K562 (cell line): ENCODE data around the gene ARV1. TPM values are rescaled to one million over a fixed set of nuclear protein-coding genes. Genes with fewer than 3 reads are reported as not detected.

Experiments
- ATAC-seq: fragments of 200-7000 bp; cut with Tn5 transposase; 3 replicates; pipeline ENCODE4 v1.9.1; 2020; ENCODE audit warnings: moderate library complexity
- BruUV-seq: library from RNA; stranded (reverse); fragments of 400-500 nt; replicated peaks from 2 replicates; lab custom pipeline; 2021; lab: Mats Ljungman, UMichigan
- CTCF ChIA-PET: fragments of 300-600 bp; formaldehyde crosslinking; extraction: SDS; loops from one replicate; lab custom pipeline; 2021; ENCODE audit warnings: low intra/inter-chr PET ratio; lab: Yijun Ruan, JAX
- POLR2A ChIA-PET: fragments of 300-600, 350-650 bp; sonication (Branson Sonifier 250); formaldehyde crosslinking; extraction: SDS; loops from one replicate; lab custom pipeline; 2021; ENCODE audit warnings: antibody characterized with exemption, inconsistent platforms; lab: Yijun Ruan, JAX
- DNase-seq, 4 experiments: peaks; one replicate each; pipeline versions ENCODE4 v3.0.0 to v3.0.0-alpha.2; 2011 to 2018; ENCODE audit warnings: low spot score in 3 of 4, mixed read lengths in 3 of 4; ENCODE audit errors: extremely low read depth in 1 of 4
- FAIRE-seq: peaks from 2 replicates; lab custom pipeline; 2011; peaks lifted over from hg19 to GRCh38; lab: Jason Lieb, UNC
- H2AFZ ChIP-seq: 2 replicates; pipeline ENCODE4 v1.6.0; 2011; ENCODE audit warnings: low read depth, low read length, control low read depth, inconsistent platforms
- H3K27ac ChIP-seq: fragments of 200-600 bp; 3 replicates; pipeline ENCODE4 v1.8.0; 2011; ENCODE audit warnings: low read depth, mild to moderate bottlenecking, control low read depth, inconsistent platforms, low read length, moderate library complexity, mixed read lengths; ENCODE audit errors: extremely low read depth
- H3K27me3 ChIP-seq, 2 experiments: fragments of 300-600 bp in 1 of 2; 2 replicates in 1 of 2; 3 replicates in 1 of 2; pipeline versions ENCODE4 v1.6.0 to v1.8.0; 2011; ENCODE audit warnings: inconsistent platforms in 2 of 2, low read length in 2 of 2, mild to moderate bottlenecking in 1 of 2, mixed read lengths in 1 of 2, moderate library complexity in 1 of 2; ENCODE audit not compliant: control insufficient read depth in 2 of 2, insufficient read depth in 2 of 2
- H3K36me3 ChIP-seq: fragments of 300-600 bp; 3 replicates; pipeline ENCODE4 v1.8.0; 2011; ENCODE audit warnings: mild to moderate bottlenecking, low read length, inconsistent platforms; ENCODE audit not compliant: control insufficient read depth, insufficient read depth
- H3K4me1 ChIP-seq, 2 experiments: fragments of 200-600 bp in 1 of 2; replicated peaks in 1 of 2; 2 replicates in 1 of 2; 3 replicates in 1 of 2; pipeline versions ENCODE4 v1.5.1 to v1.8.0; 2011; ENCODE audit warnings: inconsistent platforms in 2 of 2, low read length in 2 of 2, mild to moderate bottlenecking in 1 of 2, mixed read lengths in 1 of 2, moderate library complexity in 1 of 2; ENCODE audit not compliant: control insufficient read depth in 2 of 2, insufficient read depth in 2 of 2
- H3K4me2 ChIP-seq: 2 replicates; pipeline ENCODE4 v1.6.1; 2011; ENCODE audit warnings: low read length, control low read depth, inconsistent platforms, mixed read lengths; ENCODE audit not compliant: insufficient read depth
- H3K4me3 ChIP-seq: fragments of 200-600 bp; sonication (generic), shearing (Covaris generic); 2 replicates; pipeline ENCODE4 v1.5.1; 2016; ENCODE audit warnings: control low read depth, inconsistent platforms
- H3K79me2 ChIP-seq: fragments of 200-600 bp; 3 replicates; pipeline ENCODE4 v1.8.0; 2011; ENCODE audit warnings: low read length, inconsistent platforms; ENCODE audit not compliant: control insufficient read depth, insufficient read depth
- H3K9ac ChIP-seq, 2 experiments: 2 replicates each; pipeline versions ENCODE4 v1.6.0 to v1.6.1; 2011; ENCODE audit warnings: low read depth in 2 of 2, low read length in 2 of 2, control low read depth in 1 of 2, inconsistent platforms in 1 of 2, mild to moderate bottlenecking in 1 of 2, mixed read lengths in 1 of 2; ENCODE audit not compliant: insufficient read depth in 1 of 2
- H3K9me1 ChIP-seq: one replicate; pipeline ENCODE4 v1.6.0; 2011; ENCODE audit warnings: inconsistent platforms, mild to moderate bottlenecking, low read length, moderate library complexity; ENCODE audit not compliant: control insufficient read depth, insufficient read depth
- H3K9me3 ChIP-seq: replicated peaks from 2 replicates; pipeline ENCODE4 v1.5.1; 2011; ENCODE audit warnings: low read depth, low read length, inconsistent platforms; ENCODE audit not compliant: control insufficient read depth, insufficient read depth
- H4K20me1 ChIP-seq: replicated peaks from 2 replicates; pipeline ENCODE4 v1.6.1; 2011; ENCODE audit warnings: low read length, inconsistent platforms, mixed read lengths; ENCODE audit not compliant: control insufficient read depth, insufficient read depth
- CCAR2 ChIP-seq: fragments of 200-400 bp; formaldehyde crosslinking; IDR thresholded peaks from 2 replicates; pipeline ENCODE4 v1.6.1; 2017; ENCODE audit warnings: mild to moderate bottlenecking, low read depth, low read length
- TOE1 ChIP-seq, 2 experiments: fragments of 450-650 bp in 1 of 2; sonication (generic) in 1 of 2; formaldehyde crosslinking in 1 of 2; IDR thresholded peaks; 2 replicates each; pipeline versions ENCODE4 v1.7.1 to v1.8.0; 2016 to 2022; ENCODE audit warnings: borderline replicate concordance in 2 of 2, mild to moderate bottlenecking in 2 of 2, antibody characterized with exemption in 1 of 2, inconsistent platforms in 1 of 2, low read depth in 1 of 2, missing genetic modification reagents in 1 of 2, moderate library complexity in 1 of 2
- WGBS: fragments of 100-300 bp; shearing (Covaris generic); methylation state at CpG from one replicate; pipeline ENCODE4 v1.1.6; 2016; ENCODE audit warnings: low coverage, mixed read lengths; ENCODE audit not compliant: insufficient coverage; ENCODE audit errors: missing lambda C conversion rate; 5-methylcytosine and 5-hydroxymethylcytosine counted together
- in situ Hi-C: fragments of 300-500 bp; cut with MboI; formaldehyde crosslinking; loops from 4 replicates; pipeline ENCODE4 v1.15.0; 2018; ENCODE audit warnings: inconsistent platforms, mixed read lengths
- intact Hi-C: fragments of 100-400 bp; cut with micrococcal nuclease; formaldehyde crosslinking; loops from 2 replicates; pipeline ENCODE4 v1.14.2; 2022
- polyA plus RNA-seq, 8 experiments: library from polyadenylated mRNA; depleted of rRNA in 4 of 8; stranded (reverse) in 5 of 8; unstranded in 3 of 8; fragments of >200 nt; fragmentation: Nextera tagmentation in 2 of 8; fragmentation: Illumina TruSeq in 1 of 8; extraction: Ambion mirVana in 2 of 8; extraction: Trizol in 1 of 8; gene quantifications; 2 replicates each; pipeline versions ENCODE4 v1.2.1 to v1.2.3, GENCODE V29; 2011 to 2014; ENCODE audit warnings: inconsistent platforms in 1 of 8, missing spikeins in 1 of 8
- total RNA-seq, 7 experiments: library from RNA; depleted of rRNA in 6 of 7; stranded (reverse); fragments of >200 nt in 6 of 7; fragmentation: Illumina TruSeq in 2 of 7; extraction: Trizol in 2 of 7; gene quantifications; 2 replicates each; pipeline versions ENCODE4 v1.2.1 to v1.2.3, GENCODE V29; 2011 to 2021; ENCODE audit warnings: low replicate concordance in 1 of 7
- TF ChIP-seq, protein P1 (sequence below): IDR thresholded peaks from 2 replicates; pipeline ENCODE4 v1.6.1; 2011; ENCODE audit not compliant: insufficient read length; ENCODE audit errors: extremely low read depth
- TF ChIP-seq, protein P2 (sequence below): fragments of 450-650 bp; IDR thresholded peaks from 2 replicates; pipeline ENCODE4 v1.6.1; 2016

Gene ARV1
- total and polyA plus RNA-seq, 9 of the 15 experiments (the other 6 are each of a cell fraction or from before 2014, with no cell fraction given) = 54.8 to 139 (median 74.0) TPM

DNA sequence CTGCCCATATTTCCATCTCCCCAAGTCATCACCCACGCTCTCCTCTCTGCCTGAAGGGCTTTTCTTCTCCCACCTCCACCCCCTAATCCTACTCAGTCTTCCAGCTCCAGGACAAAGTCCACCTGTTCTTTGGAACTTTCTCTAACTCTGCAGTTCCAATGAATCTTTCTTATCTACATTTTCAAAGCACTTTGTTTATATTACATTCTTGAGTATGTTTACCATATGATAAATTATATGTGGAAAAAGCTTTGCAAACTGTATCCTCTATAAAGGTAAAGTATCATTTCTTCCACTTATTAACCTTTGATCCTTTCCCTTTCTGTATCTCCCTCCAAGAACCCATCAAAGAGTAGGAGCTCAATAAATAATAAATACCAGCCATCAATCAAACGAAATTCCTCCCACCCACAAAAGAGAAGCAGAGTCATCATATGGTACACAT lies 39.9 kb upstream of the ARV1 start:
- Histone ChIP-seq H4K20me1 (no peaks in the 10 kb centered on the region), H3K4me3 (no peak overlapping the region), H2AFZ (no peak overlapping the region), H3K4me2 (no peak overlapping the region), H3K27ac (no peak overlapping the region), H3K9ac (no peak overlapping the region), H3K9me3 (no peaks in the 10 kb centered on the region), H3K79me2 (no peaks in the 10 kb centered on the region), H3K27me3 (no peaks in the 10 kb centered on the region), H3K9me1 (no peaks in the 10 kb centered on the region), H3K4me1 (no peaks in the 10 kb centered on the region), H3K36me3 (no peaks in the 10 kb centered on the region)
- POLR2A ChIA-PET = interaction anchor here (1.1 to 1.5 kb wide), 3 partner anchors 10 to 34 kb away, joined by 3 to 4 read pairs (median 4); no protein-coding TSS in a partner anchor
- intact Hi-C loops = no loop called here
- FAIRE-seq (no peak), DNase-seq (no peak), ATAC-seq (no peak)
- in situ Hi-C loops = no loop called here
- BruUV-seq = no TSS peak
- no peak for TF ChIP-seq CCAR2
- no peak for TF ChIP-seq TOE1 (IDR thresholded peaks at IDR 0.05; ENCODE audit: borderline replicate concordance)
- no peak for TF ChIP-seq TOE1 (CRISPR knock-in tag; IDR thresholded peaks at IDR 0.05; ENCODE audit: borderline replicate concordance, low read depth)
- TF ChIP-seq, protein P1, sequence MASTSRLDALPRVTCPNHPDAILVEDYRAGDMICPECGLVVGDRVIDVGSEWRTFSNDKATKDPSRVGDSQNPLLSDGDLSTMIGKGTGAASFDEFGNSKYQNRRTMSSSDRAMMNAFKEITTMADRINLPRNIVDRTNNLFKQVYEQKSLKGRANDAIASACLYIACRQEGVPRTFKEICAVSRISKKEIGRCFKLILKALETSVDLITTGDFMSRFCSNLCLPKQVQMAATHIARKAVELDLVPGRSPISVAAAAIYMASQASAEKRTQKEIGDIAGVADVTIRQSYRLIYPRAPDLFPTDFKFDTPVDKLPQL = no peak
- TF ChIP-seq, protein P2, sequence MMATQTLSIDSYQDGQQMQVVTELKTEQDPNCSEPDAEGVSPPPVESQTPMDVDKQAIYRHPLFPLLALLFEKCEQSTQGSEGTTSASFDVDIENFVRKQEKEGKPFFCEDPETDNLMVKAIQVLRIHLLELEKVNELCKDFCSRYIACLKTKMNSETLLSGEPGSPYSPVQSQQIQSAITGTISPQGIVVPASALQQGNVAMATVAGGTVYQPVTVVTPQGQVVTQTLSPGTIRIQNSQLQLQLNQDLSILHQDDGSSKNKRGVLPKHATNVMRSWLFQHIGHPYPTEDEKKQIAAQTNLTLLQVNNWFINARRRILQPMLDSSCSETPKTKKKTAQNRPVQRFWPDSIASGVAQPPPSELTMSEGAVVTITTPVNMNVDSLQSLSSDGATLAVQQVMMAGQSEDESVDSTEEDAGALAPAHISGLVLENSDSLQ = peak; percentile 71
- CTCF ChIA-PET = no interaction called here
- WGBS = 24% methylated on average over 2 of the region's 2 CpGs
